ENCODE measurements around the gene CCDC127.
"Not testable (repeated sequence)": the region's sequence is repeated elsewhere in the genome, so short reads cannot be mapped to it uniquely, and the experiment has no call there.

The CCDC127 gene

DNA sequence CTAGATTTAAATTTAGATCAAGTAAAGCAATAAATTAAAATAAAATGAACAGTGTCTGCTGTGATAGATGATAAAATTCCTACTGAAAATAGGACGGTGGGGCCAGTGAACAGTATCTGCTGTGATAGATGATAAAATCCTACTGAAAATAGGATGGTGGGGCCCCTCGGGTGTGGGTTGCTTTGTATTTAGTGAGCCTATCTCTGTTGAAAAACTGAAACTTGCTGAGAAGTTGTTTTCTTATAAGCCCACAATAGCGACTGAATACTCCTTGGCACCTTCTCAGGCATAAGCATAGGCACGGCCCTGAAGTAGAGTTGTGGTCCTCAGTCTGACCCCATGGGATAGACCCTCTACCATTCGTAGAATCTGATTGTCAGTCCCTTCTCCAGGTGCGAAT, 5.8 kb upstream of the CCDC127 start:
- no peak overlapping the region for H3K4me3 Mint-ChIP-seq
- H3K4me1 Mint-ChIP-seq: peaks cover 28% of the 10 kb centered on the region
- peaks cover 33% of the 10 kb centered on the region for H3K36me3 Mint-ChIP-seq (ENCODE audit: low read depth)
- peaks cover 2% of the 10 kb centered on the region for H3K27me3 Mint-ChIP-seq (ENCODE audit: low read depth, poor library complexity)
- TF ChIP-seq, protein P1, sequence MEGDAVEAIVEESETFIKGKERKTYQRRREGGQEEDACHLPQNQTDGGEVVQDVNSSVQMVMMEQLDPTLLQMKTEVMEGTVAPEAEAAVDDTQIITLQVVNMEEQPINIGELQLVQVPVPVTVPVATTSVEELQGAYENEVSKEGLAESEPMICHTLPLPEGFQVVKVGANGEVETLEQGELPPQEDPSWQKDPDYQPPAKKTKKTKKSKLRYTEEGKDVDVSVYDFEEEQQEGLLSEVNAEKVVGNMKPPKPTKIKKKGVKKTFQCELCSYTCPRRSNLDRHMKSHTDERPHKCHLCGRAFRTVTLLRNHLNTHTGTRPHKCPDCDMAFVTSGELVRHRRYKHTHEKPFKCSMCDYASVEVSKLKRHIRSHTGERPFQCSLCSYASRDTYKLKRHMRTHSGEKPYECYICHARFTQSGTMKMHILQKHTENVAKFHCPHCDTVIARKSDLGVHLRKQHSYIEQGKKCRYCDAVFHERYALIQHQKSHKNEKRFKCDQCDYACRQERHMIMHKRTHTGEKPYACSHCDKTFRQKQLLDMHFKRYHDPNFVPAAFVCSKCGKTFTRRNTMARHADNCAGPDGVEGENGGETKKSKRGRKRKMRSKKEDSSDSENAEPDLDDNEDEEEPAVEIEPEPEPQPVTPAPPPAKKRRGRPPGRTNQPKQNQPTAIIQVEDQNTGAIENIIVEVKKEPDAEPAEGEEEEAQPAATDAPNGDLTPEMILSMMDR (IDR thresholded peaks at IDR 0.05): no peak
- no peak for DNase-seq
- no peaks in the 10 kb centered on the region for H3K9me3 Mint-ChIP-seq
- H3K27ac Mint-ChIP-seq: no peak overlapping the region

DNA sequence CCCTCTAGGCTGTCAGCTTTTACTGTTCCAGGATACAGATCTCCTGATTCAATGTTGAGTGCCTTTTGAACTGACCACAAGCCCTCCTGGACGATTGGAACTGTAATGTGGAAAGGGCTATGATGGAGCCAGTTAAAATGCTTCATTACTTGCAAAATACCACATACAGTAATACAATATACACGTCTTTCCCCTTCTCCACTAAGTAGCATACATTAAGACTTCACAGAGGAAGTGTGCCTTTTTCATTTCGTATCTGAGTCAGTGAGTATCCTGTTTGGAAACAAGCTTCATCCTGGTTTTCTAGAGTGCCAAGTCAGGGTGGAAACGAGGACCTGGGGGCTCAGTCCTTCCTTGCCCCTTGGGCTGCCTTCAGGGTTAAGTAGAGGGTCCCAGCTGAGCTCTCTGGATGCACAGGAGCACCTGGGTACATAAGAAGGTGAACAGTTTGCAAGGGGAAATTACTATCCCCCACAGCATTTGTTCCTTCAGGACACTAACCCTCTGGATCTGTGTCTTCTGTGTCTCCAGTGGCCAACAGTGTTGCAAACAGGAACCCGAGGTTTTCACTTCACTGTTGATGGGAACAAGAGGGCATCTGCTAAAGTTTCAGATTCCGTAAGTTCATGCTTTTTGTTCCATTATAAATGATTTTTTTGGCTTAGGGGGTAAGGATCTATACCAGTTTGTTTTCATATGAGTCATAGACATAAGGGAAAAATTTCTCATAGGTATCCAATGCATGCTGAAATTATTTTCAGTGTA, 5.2 kb upstream of the CCDC127 start:
- not testable (repeated sequence) for H3K27ac Mint-ChIP-seq; DNase-seq; H3K9me3 Mint-ChIP-seq; H3K4me3 Mint-ChIP-seq; H3K27me3 Mint-ChIP-seq (ENCODE audit: low read depth, poor library complexity)
- Mint-ChIP-seq H3K36me3 (ENCODE audit: low read depth) (peaks cover 29% of the 10 kb centered on the region), H3K4me1 (peaks cover 28% of the 10 kb centered on the region)

DNA sequence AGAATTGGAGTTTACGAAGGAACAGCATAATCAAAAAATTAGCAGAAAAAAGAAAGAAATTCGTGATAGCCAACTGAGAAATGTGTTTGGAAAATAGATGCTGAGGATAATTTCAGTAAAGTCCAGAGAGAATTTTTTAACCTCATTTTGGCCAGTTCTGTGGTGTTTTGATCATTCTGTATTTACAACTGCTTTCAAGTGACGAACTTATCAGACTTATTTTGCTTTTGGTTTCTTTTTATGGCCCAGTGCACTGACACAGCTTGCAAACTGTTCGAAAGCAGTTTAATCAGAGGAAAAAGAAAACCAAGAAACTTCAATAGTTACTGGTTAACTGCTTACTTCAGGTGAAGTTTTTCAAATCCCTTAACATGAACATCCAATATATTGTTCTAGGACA, 2.0 kb upstream of the CCDC127 start:
- DNase-seq: no peak
- H3K4me1 Mint-ChIP-seq: peaks cover 46% of the 10 kb centered on the region
- TF ChIP-seq, protein P1 (IDR thresholded peaks at IDR 0.05): no peak
- H3K36me3 Mint-ChIP-seq (ENCODE audit: low read depth): peaks cover 15% of the 10 kb centered on the region
- no peaks in the 10 kb centered on the region for H3K9me3 Mint-ChIP-seq
- H3K27me3 Mint-ChIP-seq (ENCODE audit: low read depth, poor library complexity): peaks cover 2% of the 10 kb centered on the region
- peak overlapping the region; percentile 93 for H3K4me3 Mint-ChIP-seq
- no peak overlapping the region for H3K27ac Mint-ChIP-seq

DNA sequence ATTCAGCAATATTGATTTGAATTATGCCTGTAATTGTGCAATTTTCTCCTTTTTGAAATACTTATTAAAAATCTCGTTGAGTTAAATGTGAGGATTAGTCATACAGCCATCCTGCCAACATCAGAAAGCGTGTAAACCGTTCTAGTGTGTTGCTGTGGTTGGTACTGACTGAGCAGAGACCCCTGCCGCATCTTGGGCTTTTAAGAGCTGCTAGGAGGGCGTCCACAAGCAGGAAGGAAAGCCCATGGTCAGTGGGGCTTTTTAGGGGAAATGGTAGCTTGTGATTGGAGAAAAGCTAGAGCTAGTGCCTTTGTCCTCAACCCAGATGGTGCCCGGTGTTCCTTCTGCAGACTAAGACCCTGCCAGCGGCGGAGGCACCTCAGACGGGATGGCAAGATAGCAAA, 1.5 kb upstream of the CCDC127 start:
- TF ChIP-seq, protein P1 (IDR thresholded peaks at IDR 0.05): no peak
- H3K36me3 Mint-ChIP-seq (ENCODE audit: low read depth): peaks cover 14% of the 10 kb centered on the region
- H3K27me3 Mint-ChIP-seq (ENCODE audit: low read depth, poor library complexity): peaks cover 2% of the 10 kb centered on the region
- H3K4me3 Mint-ChIP-seq: peak overlapping the region; percentile 93
- H3K4me1 Mint-ChIP-seq: peaks cover 49% of the 10 kb centered on the region
- no peak overlapping the region for H3K27ac Mint-ChIP-seq
- H3K9me3 Mint-ChIP-seq: no peaks in the 10 kb centered on the region
- DNase-seq: no peak

DNA sequence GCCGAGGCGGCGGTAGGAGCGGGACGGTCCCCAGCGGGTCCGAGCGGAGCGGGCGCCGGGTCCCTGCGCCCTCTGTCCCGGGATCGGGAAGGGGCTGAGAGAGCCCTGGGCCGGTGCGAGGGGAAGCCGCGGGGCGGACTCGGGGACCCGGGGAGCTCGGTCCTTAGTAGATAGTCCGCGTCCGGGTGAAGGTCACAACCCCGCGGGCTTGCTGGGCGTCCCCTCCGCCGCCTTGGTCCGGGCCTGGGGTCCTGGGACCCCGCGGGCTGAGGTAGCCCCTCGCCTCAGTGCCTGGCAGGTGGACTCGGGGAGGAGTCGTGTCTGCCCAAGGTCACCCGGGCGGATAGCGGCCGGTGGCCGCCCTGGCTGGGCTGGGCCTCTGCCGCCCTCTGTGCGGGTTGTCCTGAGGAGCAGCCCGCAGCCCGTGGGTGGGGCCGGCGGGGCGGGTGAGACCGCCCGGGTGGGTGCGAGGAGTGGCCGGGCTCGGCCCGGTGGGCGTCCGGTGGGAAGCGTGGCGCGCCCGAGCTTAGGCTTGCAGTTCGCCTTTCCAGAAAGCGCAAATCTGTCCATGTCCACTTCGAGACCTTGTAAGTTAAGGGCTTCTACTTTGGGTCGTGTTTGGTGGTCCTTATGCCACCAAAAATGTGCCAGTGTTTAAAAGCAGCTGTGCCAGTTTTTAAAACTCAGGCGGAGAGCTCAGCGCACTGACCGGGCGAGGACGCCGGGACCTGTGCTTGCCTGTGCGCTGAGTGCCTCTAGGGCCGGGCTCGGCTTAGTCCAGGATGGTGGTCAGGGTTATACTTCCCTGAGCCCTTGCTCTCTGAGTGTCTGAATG, 721 bp upstream of the CCDC127 start:
- Mint-ChIP-seq H3K36me3 (ENCODE audit: low read depth) (peaks cover 20% of the 10 kb centered on the region), H3K27me3 (ENCODE audit: low read depth, poor library complexity) (peaks cover 2% of the 10 kb centered on the region), H3K27ac (peak overlapping the region; percentile 25), H3K4me1 (peaks cover 56% of the 10 kb centered on the region), H3K4me3 (peak overlapping the region; percentile 93), H3K9me3 (no peaks in the 10 kb centered on the region)
- TF ChIP-seq, protein P1 (IDR thresholded peaks at IDR 0.05): no peak
- DNase-seq: peak; percentile 54

DNA sequence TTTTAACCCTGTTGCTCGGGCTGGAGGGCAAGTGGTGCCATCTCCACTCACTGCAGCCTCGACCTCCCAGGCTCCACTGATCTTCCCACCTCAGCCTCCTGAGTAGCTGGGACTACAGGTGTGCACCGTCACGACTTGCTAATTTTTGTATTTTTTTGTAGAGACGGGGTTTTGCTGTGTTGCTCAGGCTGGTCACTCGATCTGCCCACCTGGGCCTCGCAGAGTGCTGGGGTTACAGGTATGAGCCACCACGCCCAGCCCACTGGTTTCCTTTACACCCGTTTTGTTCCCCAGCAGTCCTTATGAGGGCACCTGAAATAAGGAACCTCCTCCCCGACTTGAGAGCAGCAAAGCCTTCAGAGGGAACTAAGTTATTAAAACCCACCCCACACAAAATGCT, 1.9 kb downstream of the CCDC127 start:
- H3K4me3 Mint-ChIP-seq: not testable (repeated sequence)
- H3K36me3 Mint-ChIP-seq (ENCODE audit: low read depth): peaks cover 23% of the 10 kb centered on the region

DNA sequence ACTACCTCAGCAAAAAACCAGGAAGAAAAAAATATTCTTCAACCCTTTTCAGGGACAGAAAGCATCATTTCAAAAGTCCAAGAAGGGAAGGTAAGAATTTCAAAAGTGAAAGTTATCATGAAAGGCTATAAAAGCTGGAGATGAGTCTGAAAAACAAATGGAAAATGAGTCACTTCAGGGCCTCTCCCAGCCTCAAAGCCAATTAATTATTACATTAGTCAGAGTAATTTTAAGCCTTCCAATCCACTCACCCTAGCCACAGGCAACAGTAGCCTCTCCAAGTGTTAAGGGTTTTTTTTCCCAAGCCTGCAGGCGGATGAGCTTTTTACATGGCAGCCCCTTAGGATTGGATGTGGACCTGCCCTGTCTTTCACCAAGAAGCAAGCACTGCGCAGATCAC, 2.7 kb downstream of the CCDC127 start:
- Mint-ChIP-seq H3K36me3 (ENCODE audit: low read depth) (peaks cover 23% of the 10 kb centered on the region), H3K4me3 (peak overlapping the region; percentile 44), H3K4me1 (peaks cover 45% of the 10 kb centered on the region)
- H3K27ac Mint-ChIP-seq; DNase-seq; H3K9me3 Mint-ChIP-seq; H3K27me3 Mint-ChIP-seq (ENCODE audit: low read depth, poor library complexity): not testable (repeated sequence)

More for the DNA sequence above, 1.9 kb downstream of the CCDC127 start:
- H3K27ac Mint-ChIP-seq; DNase-seq; H3K9me3 Mint-ChIP-seq; H3K27me3 Mint-ChIP-seq (ENCODE audit: low read depth, poor library complexity): not testable (repeated sequence)
- peaks cover 49% of the 10 kb centered on the region for H3K4me1 Mint-ChIP-seq

Data from nephron progenitor cell (in vitro differentiated cells).